Endometrial microvascular endothelial cells (primary cell): ENCODE measurements around the gene CDYL2. TPM values are rescaled to one million over a fixed set of nuclear protein-coding genes. Genes with fewer than 3 reads are reported as not detected.
"Not testable (repeated sequence)": the region's sequence is repeated elsewhere in the genome, so short reads cannot be mapped to it uniquely, and the experiment has no call there.

ENCODE experiments used
- in situ Hi-C: cut with HindIII; loops from 2 replicates; pipeline ENCODE4 v1.10.0; 2017; ENCODE audit warnings: low sequenced_read_pairs, low pct_unique_long_range_greater_than_20kb; ENCODE audit errors: inconsistent ontology term
- total RNA-seq: library from RNA; depleted of rRNA; stranded (reverse); fragments of >200 nt; gene quantifications from one replicate; pipeline ENCODE4 v1.2.3, GENCODE V29; 2015; ENCODE audit errors: inconsistent ontology term

CDYL2 gene
- total RNA-seq, 1 donor from 2014 or later: 17.6 TPM

- in situ Hi-C loops: no loop called here
Observed at GRCh38 chr16:80759419-80760162, 44.8 kb downstream of the CDYL2 start.

- in situ Hi-C loops: no loop called here
Observed at GRCh38 chr16:80754476-80754875, 49.9 kb downstream of the CDYL2 start.

- in situ Hi-C loops: no loop called here
Observed at GRCh38 chr16:80752541-80752940, 51.9 kb downstream of the CDYL2 start.

- in situ Hi-C loops: no loop called here
Observed at GRCh38 chr16:80751167-80751566, 53.2 kb downstream of the CDYL2 start.

GRCh38 chr16:80746231-80746630 lies 58.2 kb downstream of the CDYL2 start:
- in situ Hi-C loops: no loop called here

- in situ Hi-C loops: no loop called here
Observed at GRCh38 chr16:80744856-80745255, 59.5 kb downstream of the CDYL2 start.

- in situ Hi-C loops: no loop called here
Observed at GRCh38 chr16:80743772-80744171, 60.6 kb downstream of the CDYL2 start.

- in situ Hi-C loops: no loop called here
Observed at GRCh38 chr16:80743273-80743672, 61.1 kb downstream of the CDYL2 start.

GRCh38 chr16:80742331-80742730 lies 62.1 kb downstream of the CDYL2 start:
- in situ Hi-C loops: no loop called here

GRCh38 chr16:80741724-80742123 lies 62.7 kb downstream of the CDYL2 start:
- in situ Hi-C loops: no loop called here

GRCh38 chr16:80739523-80739922 lies 64.9 kb downstream of the CDYL2 start:
- in situ Hi-C loops: no loop called here

- in situ Hi-C loops: no loop called here
Observed at GRCh38 chr16:80738521-80738920, 65.9 kb downstream of the CDYL2 start.

- in situ Hi-C loops: no loop called here
Observed at GRCh38 chr16:80735846-80736245, 68.6 kb downstream of the CDYL2 start.

- in situ Hi-C loops: no loop called here
Observed at GRCh38 chr16:80733407-80733806, 71.0 kb downstream of the CDYL2 start.

- in situ Hi-C loops: no loop called here
Observed at GRCh38 chr16:80731915-80732314, 72.5 kb downstream of the CDYL2 start.

GRCh38 chr16:80727066-80727763 lies 77.2 kb downstream of the CDYL2 start:
- in situ Hi-C loops: not testable (repeated sequence)

- in situ Hi-C loops: no loop called here
Observed at GRCh38 chr16:80725566-80726162, 78.7 kb downstream of the CDYL2 start.

GRCh38 chr16:80723981-80724380 lies 80.4 kb downstream of the CDYL2 start:
- in situ Hi-C loops: no loop called here

GRCh38 chr16:80723091-80723490 lies 81.3 kb downstream of the CDYL2 start:
- in situ Hi-C loops: no loop called here

GRCh38 chr16:80720804-80721371 lies 83.5 kb downstream of the CDYL2 start:
- in situ Hi-C loops: no loop called here
